ENCODE results near the gene TECPR2.

Gene TECPR2

GRCh38 chr14:102431751-102432150 is 69.0 kb downstream of the TECPR2 start:
- ATAC-seq, result no peak
- TF ChIP-seq, protein P1, sequence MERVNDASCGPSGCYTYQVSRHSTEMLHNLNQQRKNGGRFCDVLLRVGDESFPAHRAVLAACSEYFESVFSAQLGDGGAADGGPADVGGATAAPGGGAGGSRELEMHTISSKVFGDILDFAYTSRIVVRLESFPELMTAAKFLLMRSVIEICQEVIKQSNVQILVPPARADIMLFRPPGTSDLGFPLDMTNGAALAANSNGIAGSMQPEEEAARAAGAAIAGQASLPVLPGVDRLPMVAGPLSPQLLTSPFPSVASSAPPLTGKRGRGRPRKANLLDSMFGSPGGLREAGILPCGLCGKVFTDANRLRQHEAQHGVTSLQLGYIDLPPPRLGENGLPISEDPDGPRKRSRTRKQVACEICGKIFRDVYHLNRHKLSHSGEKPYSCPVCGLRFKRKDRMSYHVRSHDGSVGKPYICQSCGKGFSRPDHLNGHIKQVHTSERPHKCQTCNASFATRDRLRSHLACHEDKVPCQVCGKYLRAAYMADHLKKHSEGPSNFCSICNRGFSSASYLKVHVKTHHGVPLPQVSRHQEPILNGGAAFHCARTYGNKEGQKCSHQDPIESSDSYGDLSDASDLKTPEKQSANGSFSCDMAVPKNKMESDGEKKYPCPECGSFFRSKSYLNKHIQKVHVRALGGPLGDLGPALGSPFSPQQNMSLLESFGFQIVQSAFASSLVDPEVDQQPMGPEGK (CRISPR knock-in tag; IDR thresholded peaks at IDR 0.05; ENCODE audit: borderline replicate concordance), result no peak

DNA sequence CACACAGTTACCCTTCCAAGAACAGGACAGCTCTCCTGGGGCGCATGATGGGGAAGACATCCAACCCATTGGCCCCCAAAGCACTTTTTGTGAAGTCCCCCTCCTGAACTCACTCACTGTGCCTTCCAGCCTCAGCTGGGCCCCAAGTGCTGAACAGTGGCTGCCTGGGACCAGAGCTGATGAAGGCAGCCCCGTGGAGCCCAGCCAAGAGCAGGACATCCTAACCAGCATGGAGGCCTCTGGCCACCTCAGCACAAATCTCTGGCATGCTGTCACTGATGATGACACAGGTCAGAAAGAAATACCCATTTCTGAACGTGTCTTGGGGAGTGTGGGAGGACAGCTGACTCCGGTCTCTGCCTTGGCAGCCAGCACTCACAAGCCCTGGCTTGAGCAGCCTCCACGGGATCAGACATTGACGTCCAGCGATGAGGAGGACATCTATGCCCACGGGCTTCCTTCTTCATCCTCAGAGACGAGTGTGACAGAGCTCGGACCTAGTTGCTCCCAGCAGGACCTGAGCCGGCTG is 72.0 kb downstream of the TECPR2 start:
- no peak for ATAC-seq
- TF ChIP-seq ZFP30 (CRISPR knock-in tag; IDR thresholded peaks at IDR 0.05), result no peak
- no peak for TF ChIP-seq ZFP3 (CRISPR knock-in tag; IDR thresholded peaks at IDR 0.05)
- no peak for TF ChIP-seq CSDC2 (CRISPR knock-in tag; IDR thresholded peaks at IDR 0.05)
- TF ChIP-seq BACH2 (CRISPR knock-in tag; IDR thresholded peaks at IDR 0.05; ENCODE audit: borderline replicate concordance), result no peak
- TF ChIP-seq ZNF565 (CRISPR knock-in tag; conservative IDR thresholded peaks at IDR 0.05; ENCODE audit: low read depth), result no peak
- no peak for TF ChIP-seq CSRNP3 (CRISPR knock-in tag; IDR thresholded peaks at IDR 0.05)
- no peak for TF ChIP-seq GLIS3 (CRISPR knock-in tag; IDR thresholded peaks at IDR 0.05)
- no peak for TF ChIP-seq OSR1 (CRISPR knock-in tag; IDR thresholded peaks at IDR 0.05)
- TF ChIP-seq TCF4 (CRISPR knock-in tag; IDR thresholded peaks at IDR 0.05; ENCODE audit: borderline replicate concordance), result no peak
- no peak for TF ChIP-seq ZNF70 (CRISPR knock-in tag; IDR thresholded peaks at IDR 0.05)

DNA sequence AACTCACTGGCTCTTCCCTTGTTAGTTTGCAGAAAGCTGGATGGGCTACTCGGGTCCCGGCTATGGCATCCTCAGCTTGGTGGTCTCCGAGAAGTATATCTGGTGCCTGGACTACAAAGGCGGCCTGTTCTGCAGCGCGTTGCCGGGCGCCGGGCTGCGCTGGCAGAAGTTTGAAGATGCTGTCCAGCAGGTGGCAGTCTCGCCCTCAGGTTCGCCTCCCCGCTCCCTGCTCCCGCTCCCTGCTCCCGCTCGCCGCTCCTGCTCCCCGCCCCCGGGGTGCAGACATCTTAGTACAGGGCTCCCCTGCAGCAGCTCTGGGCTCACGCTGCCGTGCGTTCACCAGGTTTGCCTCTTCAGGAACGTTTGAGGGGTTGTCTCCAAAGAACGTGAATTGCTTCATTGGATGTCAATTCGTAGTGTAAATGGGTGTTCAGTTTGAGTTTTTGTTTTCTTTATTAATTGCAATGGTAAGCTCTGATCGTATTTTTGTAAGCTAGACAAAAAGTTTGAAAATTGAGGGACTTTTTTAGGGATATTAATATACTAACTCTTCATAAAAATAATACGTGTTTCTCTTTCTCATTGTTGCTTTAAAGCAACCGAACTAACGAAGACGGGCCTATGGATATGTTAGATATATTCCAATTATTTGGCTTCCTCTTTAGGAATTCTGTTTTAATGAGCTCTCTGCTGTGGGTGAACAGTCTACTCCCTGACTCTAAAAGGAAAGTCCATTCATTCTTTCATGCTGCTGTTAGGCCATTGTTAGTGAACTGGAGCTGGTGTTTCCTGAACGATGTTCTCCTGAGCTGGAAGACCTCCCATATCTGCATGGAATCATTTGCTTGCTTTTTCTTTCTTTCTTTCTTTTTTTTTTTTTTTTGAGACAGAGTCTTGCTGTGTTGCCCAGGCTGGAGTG is 75.5 kb downstream of the TECPR2 start:
- TF ChIP-seq, protein P2, sequence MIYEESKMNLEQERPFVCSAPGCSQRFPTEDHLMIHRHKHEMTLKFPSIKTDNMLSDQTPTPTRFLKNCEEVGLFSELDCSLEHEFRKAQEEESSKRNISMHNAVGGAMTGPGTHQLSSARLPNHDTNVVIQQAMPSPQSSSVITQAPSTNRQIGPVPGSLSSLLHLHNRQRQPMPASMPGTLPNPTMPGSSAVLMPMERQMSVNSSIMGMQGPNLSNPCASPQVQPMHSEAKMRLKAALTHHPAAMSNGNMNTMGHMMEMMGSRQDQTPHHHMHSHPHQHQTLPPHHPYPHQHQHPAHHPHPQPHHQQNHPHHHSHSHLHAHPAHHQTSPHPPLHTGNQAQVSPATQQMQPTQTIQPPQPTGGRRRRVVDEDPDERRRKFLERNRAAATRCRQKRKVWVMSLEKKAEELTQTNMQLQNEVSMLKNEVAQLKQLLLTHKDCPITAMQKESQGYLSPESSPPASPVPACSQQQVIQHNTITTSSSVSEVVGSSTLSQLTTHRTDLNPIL (CRISPR knock-in tag; IDR thresholded peaks at IDR 0.05; ENCODE audit: low read depth), result no peak
- TF ChIP-seq ARNTL (CRISPR knock-in tag; IDR thresholded peaks at IDR 0.05; ENCODE audit: borderline replicate concordance, low read depth) (no peak), CSRNP3 (CRISPR knock-in tag; IDR thresholded peaks at IDR 0.05) (no peak), GLIS3 (CRISPR knock-in tag; IDR thresholded peaks at IDR 0.05) (no peak), TOX (CRISPR knock-in tag; IDR thresholded peaks at IDR 0.05; ENCODE audit: borderline replicate concordance) (no peak), ZFP3 (CRISPR knock-in tag; IDR thresholded peaks at IDR 0.05) (no peak), ZNF8 (CRISPR knock-in tag; IDR thresholded peaks at IDR 0.05) (no peak), TSHZ2 (CRISPR knock-in tag; IDR thresholded peaks at IDR 0.05) (no peak), ESRRG (CRISPR knock-in tag; IDR thresholded peaks at IDR 0.05) (no peak)
- TF ChIP-seq, protein P1 (CRISPR knock-in tag; IDR thresholded peaks at IDR 0.05; ENCODE audit: borderline replicate concordance), result no peak
- TF ChIP-seq, protein P3, sequence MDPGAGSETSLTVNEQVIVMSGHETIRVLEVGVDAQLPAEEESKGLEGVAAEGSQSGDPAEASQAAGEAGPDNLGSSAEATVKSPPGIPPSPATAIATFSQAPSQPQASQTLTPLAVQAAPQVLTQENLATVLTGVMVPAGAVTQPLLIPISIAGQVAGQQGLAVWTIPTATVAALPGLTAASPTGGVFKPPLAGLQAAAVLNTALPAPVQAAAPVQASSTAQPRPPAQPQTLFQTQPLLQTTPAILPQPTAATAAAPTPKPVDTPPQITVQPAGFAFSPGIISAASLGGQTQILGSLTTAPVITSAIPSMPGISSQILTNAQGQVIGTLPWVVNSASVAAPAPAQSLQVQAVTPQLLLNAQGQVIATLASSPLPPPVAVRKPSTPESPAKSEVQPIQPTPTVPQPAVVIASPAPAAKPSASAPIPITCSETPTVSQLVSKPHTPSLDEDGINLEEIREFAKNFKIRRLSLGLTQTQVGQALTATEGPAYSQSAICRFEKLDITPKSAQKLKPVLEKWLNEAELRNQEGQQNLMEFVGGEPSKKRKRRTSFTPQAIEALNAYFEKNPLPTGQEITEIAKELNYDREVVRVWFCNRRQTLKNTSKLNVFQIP (CRISPR knock-in tag; IDR thresholded peaks at IDR 0.05; ENCODE audit: borderline replicate concordance, low read depth), result no peak
- peak; percentile 99 for ATAC-seq

Data from SK-N-SH treated with all-trans-retinoic acid at 6 μM for 48 hours (cell line).